H1 (cell line): ENCODE measurements around the gene STAC. TPM values are rescaled to one million over a fixed set of nuclear protein-coding genes. Genes with fewer than 3 reads are reported as not detected.

Experiments
- CTCF ChIA-PET: fragments of 300-600 bp; sonication (Branson Sonifier 250); formaldehyde crosslinking; loops from one replicate; lab custom pipeline; 2021; ENCODE audit not compliant: partially characterized antibody; lab: Charles Lee
- POLR2A ChIA-PET: fragments of 300-600 bp; sonication (Branson Sonifier 250); formaldehyde crosslinking; loops from one replicate; lab custom pipeline; 2021; ENCODE audit warnings: inconsistent platforms; ENCODE audit not compliant: partially characterized antibody; lab: Charles Lee
- DNase-seq, 2 experiments: peaks; one replicate each; pipeline versions ENCODE4 v3.0.0 to v3.0.0-alpha.2; 2010 to 2022; ENCODE audit warnings: low spot score in 2 of 2, low read depth in 1 of 2, mixed read lengths in 1 of 2
- FAIRE-seq: peaks from 2 replicates; lab custom pipeline; 2011; peaks lifted over from hg19 to GRCh38; lab: Jason Lieb, UNC
- H2AFZ ChIP-seq: 2 replicates; pipeline ENCODE4 v1.8.1; 2012; ENCODE audit warnings: low read length, inconsistent platforms
- H2AK5ac ChIP-seq: 2 replicates; pipeline ENCODE4 v1.6.1; 2013; ENCODE audit warnings: low read depth, low read length
- H2BK120ac ChIP-seq: replicated peaks from 2 replicates; pipeline ENCODE3; 2013; ENCODE audit warnings: low read depth, low read length, inconsistent platforms
- H2BK12ac ChIP-seq: 2 replicates; pipeline ENCODE4 v1.6.1; 2013; ENCODE audit warnings: low read depth, low read length
- H2BK15ac ChIP-seq: 2 replicates; pipeline ENCODE4 v1.6.1; 2013; ENCODE audit warnings: low read length
- H2BK20ac ChIP-seq: 2 replicates; pipeline ENCODE4 v1.6.1; 2013; ENCODE audit warnings: low read length
- H2BK5ac ChIP-seq: 2 replicates; pipeline ENCODE4 v1.6.1; 2013; ENCODE audit warnings: low read depth, low read length
- H3K14ac ChIP-seq: 2 replicates; pipeline ENCODE4 v1.6.1; 2013; ENCODE audit warnings: inconsistent platforms; ENCODE audit not compliant: insufficient read length
- H3K18ac ChIP-seq: 2 replicates; pipeline ENCODE4 v1.6.1; 2013; ENCODE audit warnings: low read length; ENCODE audit errors: extremely low read depth
- H3K23ac ChIP-seq: 2 replicates; pipeline ENCODE4 v1.6.1; 2013; ENCODE audit warnings: inconsistent platforms; ENCODE audit not compliant: insufficient read length
- H3K23me2 ChIP-seq: 2 replicates; pipeline ENCODE4 v1.6.1; 2013; ENCODE audit warnings: low read depth, low read length
- H3K27ac ChIP-seq: 2 replicates; pipeline ENCODE4 v1.6.1; 2011; ENCODE audit warnings: low read depth, low read length, inconsistent platforms
- H3K27me3 ChIP-seq, 4 experiments: replicated peaks in 1 of 4; 1 replicate in 1 of 4; 2 replicates in 3 of 4; pipeline versions ENCODE4 v1.6.1 to v1.8.1; 2011 to 2013; ENCODE audit warnings: low read length in 3 of 4, mild to moderate bottlenecking in 3 of 4, inconsistent platforms in 2 of 4, mixed read lengths in 2 of 4, moderate library complexity in 1 of 4; ENCODE audit not compliant: control insufficient read depth in 3 of 4, insufficient read depth in 3 of 4; ENCODE audit errors: extremely low read depth in 1 of 4
- H3K36me3 ChIP-seq, 4 experiments: 2 replicates each; pipeline versions ENCODE4 v1.6.1 to v1.8.1; 2011 to 2013; ENCODE audit warnings: mild to moderate bottlenecking in 4 of 4, low read length in 3 of 4, moderate library complexity in 2 of 4, control low read depth in 1 of 4, inconsistent platforms in 1 of 4; ENCODE audit not compliant: insufficient read depth in 4 of 4, control insufficient read depth in 2 of 4
- H3K4ac ChIP-seq: replicated peaks from 2 replicates; pipeline ENCODE3; 2013; ENCODE audit warnings: low read length, low read depth, mixed read lengths, inconsistent platforms; ENCODE audit not compliant: insufficient read length
- H3K4me1 ChIP-seq, 4 experiments: replicated peaks in 1 of 4; 1 replicate in 1 of 4; 2 replicates in 3 of 4; pipeline versions ENCODE4 v1.6.1 to v1.8.1; 2011 to 2013; ENCODE audit warnings: low read length in 3 of 4, inconsistent platforms in 2 of 4, mixed read lengths in 1 of 4; ENCODE audit not compliant: insufficient read depth in 4 of 4, control insufficient read depth in 3 of 4
- H3K4me2 ChIP-seq, 2 experiments: 2 replicates each; pipeline versions ENCODE4 v1.6.1 to v1.8.1; 2011 to 2013; ENCODE audit warnings: low read depth in 2 of 2, low read length in 2 of 2, control low read depth in 1 of 2, inconsistent platforms in 1 of 2, mild to moderate bottlenecking in 1 of 2; ENCODE audit not compliant: insufficient read depth in 1 of 2
- H3K4me3 ChIP-seq, 4 experiments: fragments of 200-600, 300-600 bp in 1 of 4; sonication (generic), shearing (Covaris generic), sonication (Bioruptor Twin) in 1 of 4; 2 replicates each; pipeline versions ENCODE4 v1.5.1 to v1.8.1; 2011 to 2016; ENCODE audit warnings: low read length in 4 of 4, low read depth in 3 of 4, control low read depth in 2 of 4, inconsistent platforms in 2 of 4, mild to moderate bottlenecking in 2 of 4, mixed read lengths in 1 of 4, moderate library complexity in 1 of 4; ENCODE audit not compliant: insufficient read depth in 2 of 4; ENCODE audit errors: extremely low read depth in 1 of 4
- H3K56ac ChIP-seq: replicated peaks from 2 replicates; pipeline ENCODE3; 2013; ENCODE audit warnings: low read depth, mild to moderate bottlenecking, mixed read lengths, low read length, inconsistent platforms; ENCODE audit not compliant: insufficient read length
- H3K79me1 ChIP-seq: 2 replicates; pipeline ENCODE4 v1.6.1; 2013; ENCODE audit warnings: low read depth, low read length, control low read depth
- H3K79me2 ChIP-seq, 2 experiments: 2 replicates each; pipeline versions ENCODE4 v1.6.1 to v1.8.1; 2012 to 2013; ENCODE audit warnings: low read length in 2 of 2, mild to moderate bottlenecking in 2 of 2, inconsistent platforms in 1 of 2; ENCODE audit not compliant: insufficient read depth in 2 of 2, control insufficient read depth in 1 of 2
- H3K9ac ChIP-seq, 4 experiments: replicated peaks in 1 of 4; 1 replicate in 1 of 4; 2 replicates in 3 of 4; pipeline versions ENCODE4 v1.6.1 to v1.8.1; 2011 to 2013; ENCODE audit warnings: low read depth in 3 of 4, low read length in 3 of 4, control low read depth in 2 of 4, mild to moderate bottlenecking in 2 of 4, moderate library complexity in 2 of 4, inconsistent platforms in 1 of 4; ENCODE audit errors: extremely low read depth in 1 of 4
- H3K9me3 ChIP-seq, 2 experiments: 2 replicates each; pipeline versions ENCODE4 v1.6.1 to v1.8.1; 2012 to 2013; ENCODE audit warnings: mild to moderate bottlenecking in 2 of 2, moderate library complexity in 2 of 2, control low read depth in 1 of 2, inconsistent platforms in 1 of 2, low read depth in 1 of 2, low read length in 1 of 2, mixed read lengths in 1 of 2; ENCODE audit not compliant: insufficient read depth in 2 of 2
- H4K20me1 ChIP-seq, 2 experiments: replicated peaks in 1 of 2; 2 replicates each; pipeline versions ENCODE3 to v1.8.1; 2011 to 2013; ENCODE audit warnings: inconsistent platforms in 2 of 2, low read length in 2 of 2, mild to moderate bottlenecking in 1 of 2; ENCODE audit not compliant: insufficient read depth in 2 of 2, control insufficient read depth in 1 of 2
- H4K5ac ChIP-seq: 2 replicates; pipeline ENCODE4 v1.6.1; 2013; ENCODE audit warnings: low read length, low read depth, mixed read lengths, inconsistent platforms; ENCODE audit not compliant: insufficient read length
- H4K8ac ChIP-seq: 2 replicates; pipeline ENCODE4 v1.8.0; 2013; ENCODE audit warnings: mild to moderate bottlenecking, moderate library complexity, low read length, inconsistent platforms; ENCODE audit not compliant: insufficient read depth; ENCODE audit errors: extremely low read depth
- H4K91ac ChIP-seq: replicated peaks from 2 replicates; pipeline ENCODE3; 2013; ENCODE audit warnings: low read length, mixed read lengths, inconsistent platforms; ENCODE audit not compliant: insufficient read length
- BACH1 ChIP-seq: IDR thresholded peaks from 2 replicates; pipeline ENCODE4 v1.6.1; 2012; ENCODE audit warnings: low read length, improper control_type of control experiment
- HDAC2 ChIP-seq, 2 experiments: fragments of 300-600 bp in 1 of 2; sonication (generic) in 1 of 2; IDR thresholded peaks; 2 replicates each; pipeline ENCODE4 v1.6.1; 2011 to 2012; ENCODE audit warnings: low read depth in 2 of 2, low read length in 2 of 2, mild to moderate bottlenecking in 2 of 2, moderate library complexity in 2 of 2, borderline replicate concordance in 1 of 2, inconsistent platforms in 1 of 2
- KDM5A ChIP-seq: fragments of 200-600 bp; IDR thresholded peaks from 2 replicates; pipeline ENCODE4 v1.7.1; 2012; ENCODE audit warnings: mild to moderate bottlenecking, low read length, inconsistent platforms, mixed read lengths
- SIX5 ChIP-seq: IDR thresholded peaks from 2 replicates; pipeline ENCODE4 v1.6.1; 2011; ENCODE audit warnings: mild to moderate bottlenecking, low read depth, low read length
- WGBS, 2 experiments: shearing (Covaris generic) in 1 of 2; methylation state at CpG; one replicate each; pipeline versions ENCODE4 v1.1.6 to v1.1.7; 2013 to 2015; ENCODE audit warnings: low lambda C conversion rate in 2 of 2, mixed read lengths in 2 of 2, inconsistent platforms in 1 of 2, low coverage in 1 of 2, missing lambda C conversion rate in 1 of 2; ENCODE audit not compliant: insufficient replicate concordance in 2 of 2, insufficient coverage in 1 of 2, insufficient read length in 1 of 2; ENCODE audit errors: extremely low coverage in 1 of 2, missing lambda C conversion rate in 1 of 2; 5-methylcytosine and 5-hydroxymethylcytosine counted together
- polyA plus RNA-seq, 7 experiments: library from polyadenylated mRNA; depleted of rRNA in 3 of 7; stranded (reverse) in 5 of 7; unstranded in 2 of 7; fragments of >200 nt in 5 of 7; fragments of 200-250 nt in 2 of 7; gene quantifications; 1 replicate in 5 of 7; 2 replicates in 1 of 7; 4 replicates in 1 of 7; pipeline versions ENCODE4 v1.2.1 to v1.2.3, GENCODE V29; 2011 to 2013; ENCODE audit warnings: missing spikeins in 2 of 7, mixed read lengths in 2 of 7
- total RNA-seq: library from RNA; stranded (reverse); fragmentation: NEBNext Ultra II Directional; extraction: Animal tissue kit (Norgen Biotek cat#: 25700); gene quantifications from 2 replicates; pipeline ENCODE4 v1.2.1, GENCODE V29; 2021
- TF ChIP-seq, protein P1 (sequence below): IDR thresholded peaks from 2 replicates; pipeline ENCODE4 v1.6.1; 2012; ENCODE audit warnings: inconsistent platforms

The STAC gene
- total and polyA plus RNA-seq, 2 of the 8 experiments (the other 6 are each of a cell fraction or from before 2014, with no cell fraction given), result 8.0 to 18.1 TPM

DNA sequence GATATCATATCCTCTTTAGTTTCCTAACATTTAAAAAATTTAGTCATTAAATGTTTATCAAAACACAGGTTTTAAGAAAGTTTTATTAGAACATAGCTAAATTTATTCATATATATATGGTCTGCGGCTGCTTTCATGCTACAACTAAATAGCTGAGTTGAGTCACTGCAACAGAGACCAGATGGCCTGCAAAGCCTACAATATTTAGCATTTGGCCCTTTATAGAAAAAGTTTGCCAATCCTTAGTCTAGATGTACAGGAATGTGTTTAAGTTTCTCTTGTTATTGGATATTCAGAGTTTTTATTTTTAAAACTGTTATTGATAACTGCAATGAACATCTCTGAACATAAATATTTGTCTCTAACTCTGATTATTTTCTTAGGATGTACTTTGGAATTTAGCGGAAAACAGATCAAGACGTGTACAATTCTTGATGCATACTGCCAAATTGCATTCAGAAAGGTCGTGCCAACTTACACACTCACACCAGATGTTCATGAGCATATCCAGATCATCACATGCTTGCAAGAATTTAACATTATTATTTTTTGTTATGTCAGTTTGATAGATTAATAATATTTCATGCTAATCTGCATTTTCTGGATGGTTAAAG, 157.9 kb downstream of the STAC start:
- CTCF ChIA-PET, result interaction anchor here (0.9 kb wide), 1 partner anchor 572 kb away, joined by 3 read pairs; no protein-coding TSS in a partner anchor
- Histone ChIP-seq H3K23me2 (no peaks in the 10 kb centered on the region), H2BK120ac (no peak overlapping the region), H3K4me3 (no peak overlapping the region), H3K4ac (no peak overlapping the region), H2BK5ac (no peak overlapping the region), H4K20me1 (no peaks in the 10 kb centered on the region), H3K36me3 (no peaks in the 10 kb centered on the region), H3K9me3 (no peaks in the 10 kb centered on the region), H3K56ac (no peak overlapping the region), H2BK15ac (no peak overlapping the region), H4K8ac (no peak overlapping the region), H3K4me2 (no peak overlapping the region), H2BK20ac (no peak overlapping the region), H3K4me1 (no peaks in the 10 kb centered on the region), H3K27me3 (no peaks in the 10 kb centered on the region), H3K79me1 (no peaks in the 10 kb centered on the region; the same call in 1 of the 2 replicates), H3K79me2 (no peaks in the 10 kb centered on the region), H3K9ac (no peak overlapping the region), H2AFZ (no peak overlapping the region), H3K23ac (no peak overlapping the region), H4K5ac (no peak overlapping the region), H2BK12ac (no peak overlapping the region), H3K14ac (no peak overlapping the region), H4K91ac (no peak overlapping the region), H2AK5ac (no peak overlapping the region), H3K27ac (no peak overlapping the region), H3K18ac (no peak overlapping the region)
- no peak for DNase-seq
- no peak for TF ChIP-seq BACH1
- TF ChIP-seq KDM5A, result no peak
- TF ChIP-seq HDAC2 (IDR thresholded peaks at IDR 0.05; ENCODE audit: borderline replicate concordance in 1 of 2, low read depth in 2 of 2, low read length in 2 of 2), result no peak
- TF ChIP-seq, protein P1, sequence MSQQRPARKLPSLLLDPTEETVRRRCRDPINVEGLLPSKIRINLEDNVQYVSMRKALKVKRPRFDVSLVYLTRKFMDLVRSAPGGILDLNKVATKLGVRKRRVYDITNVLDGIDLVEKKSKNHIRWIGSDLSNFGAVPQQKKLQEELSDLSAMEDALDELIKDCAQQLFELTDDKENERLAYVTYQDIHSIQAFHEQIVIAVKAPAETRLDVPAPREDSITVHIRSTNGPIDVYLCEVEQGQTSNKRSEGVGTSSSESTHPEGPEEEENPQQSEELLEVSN, result no peak
- no peak for TF ChIP-seq SIX5
- POLR2A ChIA-PET, result no interaction called here
- no peak for FAIRE-seq
- 88% methylated on average over 4 of the region's 4 CpGs; no CpG with 5 or more reads in 1 of the 2 experiments for WGBS, 2 experiments
